Thyroid gland (tissue), 4 donors: ENCODE results near the gene TTF2. TPM values are rescaled to one million over a fixed set of nuclear protein-coding genes. Genes with fewer than 3 reads are reported as not detected.

Experiments
- DNase-seq, 2 donors: peaks; one replicate each; pipeline ENCODE4 v3.0.0-alpha.2; 2019
- H3K27ac ChIP-seq, 3 donors: fragments of 200-600 bp; sonication (generic); 1 replicate in 2 of 3; 2 replicates in 1 of 3; pipeline ENCODE4 v1.5.1; 2016 to 2019; ENCODE audit warnings: mild to moderate bottlenecking in 1 of 3, moderate library complexity in 1 of 3
- H3K27me3 ChIP-seq: fragments of 200-600 bp; sonication (generic); one replicate; pipeline ENCODE4 v1.5.1; 2019
- H3K36me3 ChIP-seq, 2 donors: fragments of 200-600 bp; sonication (generic); one replicate each; pipeline ENCODE4 v1.5.1; 2016 to 2019
- H3K4me1 ChIP-seq, 2 donors: fragments of 200-600 bp; sonication (generic); one replicate each; pipeline ENCODE4 v1.5.1; 2017 to 2019
- H3K4me3 ChIP-seq, 3 donors: fragments of 200-600 bp; sonication (generic); replicated peaks in 1 of 3; 1 replicate in 2 of 3; 2 replicates in 1 of 3; pipeline ENCODE4 v1.5.1; 2016; ENCODE audit warnings: mild to moderate bottlenecking in 1 of 3
- H3K9me3 ChIP-seq: fragments of 200-600 bp; sonication (generic); one replicate; pipeline ENCODE4 v1.5.1; 2017
- POLR2A ChIP-seq, 2 donors: fragments of 450-650 bp; IDR thresholded peaks; one replicate each; pipeline ENCODE4 v1.6.1; 2017; ENCODE audit warnings: antibody characterized with exemption in 2 of 2, mild to moderate bottlenecking in 2 of 2, moderate library complexity in 1 of 2
- WGBS, 2 donors: methylation state at CpG; one replicate each; pipeline ENCODE4 v1.1.5; 2017; 5-methylcytosine and 5-hydroxymethylcytosine counted together
- intact Hi-C: fragments of 100-400 bp; cut with DNase I; formaldehyde crosslinking; loops from one replicate; pipeline ENCODE4 v1.15.1; 2023
- total RNA-seq, 4 donors: library from RNA; depleted of rRNA; stranded (reverse); fragments of >200 nt; gene quantifications; one replicate each; pipeline ENCODE4 v1.2.3, GENCODE V29; 2016
- TF ChIP-seq, protein P1 (sequence below), 6 experiments: fragments of 200-600 bp in 3 of 6; fragments of 450-650 bp in 3 of 6; sonication (generic) in 3 of 6; IDR thresholded peaks; one replicate each; pipeline ENCODE4 v1.5.1; 2016 to 2019; ENCODE audit warnings: antibody characterized with exemption in 6 of 6, mild to moderate bottlenecking in 2 of 6, inconsistent platforms in 1 of 6, moderate library complexity in 1 of 6

TTF2 gene
- total RNA-seq, 4 donors from 2014 or later, result 6.0 to 32.3 (median 17.2) TPM

DNA sequence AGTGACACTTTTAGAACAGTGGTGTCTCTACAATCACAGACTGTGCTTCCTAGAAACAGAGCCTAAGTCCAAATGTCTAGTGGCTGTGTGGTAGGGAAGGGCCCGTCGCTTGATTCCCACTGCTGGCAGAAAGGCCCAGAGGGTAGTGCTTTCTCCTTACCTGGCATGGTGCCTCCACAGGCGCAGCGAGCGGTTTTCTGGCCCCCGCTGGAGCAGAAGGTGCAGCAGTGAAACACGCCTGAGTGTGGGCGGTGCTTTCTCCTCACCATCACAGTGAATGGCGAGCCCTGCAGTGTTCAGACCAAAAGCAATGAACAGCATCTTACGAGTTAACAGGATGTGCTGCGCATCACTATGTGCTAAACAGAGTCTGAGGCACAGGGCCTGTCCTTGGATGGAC lies 53.1 kb downstream of the TTF2 start:
- peaks cover 0 to 3% of the 10 kb centered on the region in 2 donors for H3K36me3 ChIP-seq
- H3K9me3 ChIP-seq, result no peaks in the 10 kb centered on the region
- no peak overlapping the region for H3K27ac ChIP-seq
- no peaks in the 10 kb centered on the region for H3K4me1 ChIP-seq
- no peak overlapping the region for H3K4me3 ChIP-seq
- intact Hi-C loops, result no loop called here
- no peak for DNase-seq
- H3K27me3 ChIP-seq, result no peaks in the 10 kb centered on the region
- WGBS, 2 donors, result 87 to 94% methylated on average over 10 to 11 of the region's 11 CpGs
- no peak for TF ChIP-seq POLR2A (IDR thresholded peaks at IDR 0.05)
- TF ChIP-seq, protein P1, sequence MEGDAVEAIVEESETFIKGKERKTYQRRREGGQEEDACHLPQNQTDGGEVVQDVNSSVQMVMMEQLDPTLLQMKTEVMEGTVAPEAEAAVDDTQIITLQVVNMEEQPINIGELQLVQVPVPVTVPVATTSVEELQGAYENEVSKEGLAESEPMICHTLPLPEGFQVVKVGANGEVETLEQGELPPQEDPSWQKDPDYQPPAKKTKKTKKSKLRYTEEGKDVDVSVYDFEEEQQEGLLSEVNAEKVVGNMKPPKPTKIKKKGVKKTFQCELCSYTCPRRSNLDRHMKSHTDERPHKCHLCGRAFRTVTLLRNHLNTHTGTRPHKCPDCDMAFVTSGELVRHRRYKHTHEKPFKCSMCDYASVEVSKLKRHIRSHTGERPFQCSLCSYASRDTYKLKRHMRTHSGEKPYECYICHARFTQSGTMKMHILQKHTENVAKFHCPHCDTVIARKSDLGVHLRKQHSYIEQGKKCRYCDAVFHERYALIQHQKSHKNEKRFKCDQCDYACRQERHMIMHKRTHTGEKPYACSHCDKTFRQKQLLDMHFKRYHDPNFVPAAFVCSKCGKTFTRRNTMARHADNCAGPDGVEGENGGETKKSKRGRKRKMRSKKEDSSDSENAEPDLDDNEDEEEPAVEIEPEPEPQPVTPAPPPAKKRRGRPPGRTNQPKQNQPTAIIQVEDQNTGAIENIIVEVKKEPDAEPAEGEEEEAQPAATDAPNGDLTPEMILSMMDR (IDR thresholded peaks at IDR 0.05), result no peak

DNA sequence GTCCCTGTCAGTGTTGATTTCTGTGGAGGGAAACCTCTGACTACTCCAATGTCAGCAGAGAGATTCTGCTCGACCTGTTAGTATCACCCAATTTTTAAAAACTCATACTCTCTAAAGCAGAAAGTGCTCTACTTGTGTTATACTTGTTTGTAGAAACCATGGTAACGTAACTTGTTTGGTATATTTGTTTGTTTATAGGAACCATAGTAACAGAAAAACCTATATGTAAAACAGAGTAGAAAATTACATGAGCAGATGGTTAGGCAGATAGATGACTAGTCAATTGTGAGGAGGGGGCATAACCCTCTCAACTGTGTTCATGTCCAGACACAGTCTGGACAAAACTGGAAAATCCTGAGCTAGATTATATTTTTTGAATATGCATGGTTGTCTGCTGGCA lies 54.8 kb downstream of the TTF2 start:
- no peak for DNase-seq
- WGBS, 2 donors, result 76 to 79% methylated on average over 2 of the region's 2 CpGs
- H3K4me1 ChIP-seq, result no peaks in the 10 kb centered on the region
- H3K27me3 ChIP-seq, result no peaks in the 10 kb centered on the region
- H3K4me3 ChIP-seq, result no peak overlapping the region
- intact Hi-C loops, result no loop called here
- TF ChIP-seq, protein P1 (IDR thresholded peaks at IDR 0.05), result no peak
- TF ChIP-seq POLR2A (IDR thresholded peaks at IDR 0.05), result no peak
- H3K9me3 ChIP-seq, result no peaks in the 10 kb centered on the region
- no peak overlapping the region for H3K27ac ChIP-seq
- peaks cover 0 to 3% of the 10 kb centered on the region in 2 donors for H3K36me3 ChIP-seq

DNA sequence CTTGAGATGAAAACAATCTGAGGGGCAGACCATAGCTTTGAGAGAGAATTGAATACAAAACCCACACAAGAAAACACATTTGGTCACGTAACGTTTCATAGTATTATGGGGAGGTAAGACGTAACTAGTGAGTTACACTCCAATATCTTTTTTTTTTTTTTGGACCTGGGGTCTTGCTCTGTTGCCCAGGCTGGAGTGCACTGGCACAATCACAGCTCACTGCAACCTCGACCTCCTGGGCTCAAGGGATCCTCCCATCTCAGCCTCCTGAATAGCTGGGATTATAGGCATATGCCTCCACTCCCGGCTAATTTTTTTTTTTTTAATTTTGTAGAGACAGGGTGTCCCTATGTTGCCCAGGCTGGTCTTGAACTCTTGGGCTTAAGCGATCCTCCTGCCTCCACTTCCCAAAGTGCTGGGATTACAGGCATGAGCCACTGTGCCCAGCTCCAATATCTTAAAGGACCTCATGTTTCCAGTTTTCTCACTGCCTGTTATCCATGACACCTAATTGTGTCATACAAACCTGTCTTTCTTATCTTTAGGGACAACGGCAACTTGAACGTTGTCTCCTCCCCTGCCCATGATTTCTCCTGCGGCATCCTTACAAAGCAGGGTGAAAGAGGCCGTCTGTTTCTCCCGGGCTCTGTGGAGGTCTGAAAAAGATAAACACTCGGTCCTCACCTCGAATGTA lies 56.1 kb downstream of the TTF2 start:
- H3K36me3 ChIP-seq, result peaks cover 0 to 3% of the 10 kb centered on the region in 2 donors
- DNase-seq, result no peak
- peaks cover 4 to 6% of the 10 kb centered on the region in 2 donors for H3K4me1 ChIP-seq
- TF ChIP-seq, protein P1 (IDR thresholded peaks at IDR 0.05), result no peak
- no peak for TF ChIP-seq POLR2A (IDR thresholded peaks at IDR 0.05)
- WGBS, 2 donors, result 93 to 96% methylated on average over 13 of the region's 13 CpGs
- no peak overlapping the region for H3K4me3 ChIP-seq
- intact Hi-C loops, result no loop called here
- H3K27ac ChIP-seq, result no peak overlapping the region
- H3K9me3 ChIP-seq, result no peaks in the 10 kb centered on the region
- H3K27me3 ChIP-seq, result no peaks in the 10 kb centered on the region

DNA sequence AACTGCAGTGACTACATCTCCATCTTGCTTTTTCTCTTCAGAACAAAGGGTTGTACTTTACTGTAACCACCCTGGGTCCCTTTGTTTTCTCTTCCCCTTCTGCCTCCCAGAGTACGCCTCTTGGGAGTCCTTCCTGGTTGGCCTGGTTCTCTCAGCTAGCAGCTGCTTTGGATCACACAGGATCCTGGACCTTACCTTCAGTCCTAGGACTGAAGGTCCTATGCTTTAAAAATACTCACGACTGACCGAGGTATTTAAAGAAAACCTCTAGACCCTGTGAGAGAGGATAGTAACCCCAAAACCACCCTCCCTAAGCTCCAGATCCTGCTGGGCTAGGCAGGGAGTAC lies 56.6 kb downstream of the TTF2 start:
- Histone ChIP-seq H3K4me3 (no peak overlapping the region), H3K27me3 (no peaks in the 10 kb centered on the region), H3K27ac (no peak overlapping the region), H3K4me1 (peaks cover 4 to 6% of the 10 kb centered on the region in 2 donors), H3K9me3 (no peaks in the 10 kb centered on the region), H3K36me3 (peaks cover 0 to 3% of the 10 kb centered on the region in 2 donors)
- no peak for DNase-seq
- WGBS, 2 donors, result 84 to 100% methylated on average over 3 of the region's 3 CpGs
- no peak for TF ChIP-seq POLR2A (IDR thresholded peaks at IDR 0.05)
- TF ChIP-seq, protein P1 (IDR thresholded peaks at IDR 0.05), result no peak
- intact Hi-C loops, result no loop called here

DNA sequence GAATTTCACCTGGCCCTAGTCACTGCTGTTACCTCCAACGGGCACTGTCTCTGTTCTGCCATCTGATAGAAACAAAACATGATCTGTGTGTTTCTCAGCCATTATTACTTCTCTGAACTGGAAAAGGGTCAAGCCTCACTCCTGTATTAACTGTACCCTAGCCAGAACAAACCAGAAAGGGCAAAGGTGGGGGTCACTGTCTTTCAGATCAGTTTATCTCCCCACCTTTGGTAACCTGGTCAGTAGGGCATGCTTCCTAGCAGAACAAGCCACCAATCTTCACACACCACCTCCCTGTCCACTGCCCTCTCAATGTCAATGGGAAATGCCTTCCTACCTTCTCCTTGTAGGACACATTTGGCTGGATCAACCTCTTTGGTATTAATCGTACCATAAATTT lies 57.6 kb downstream of the TTF2 start:
- WGBS, 2 donors, result 94 to 100% methylated on average over 2 of the region's 2 CpGs
- TF ChIP-seq, protein P1 (IDR thresholded peaks at IDR 0.05), result no peak
- no peak for TF ChIP-seq POLR2A (IDR thresholded peaks at IDR 0.05)
- no peaks in the 10 kb centered on the region for H3K27me3 ChIP-seq
- peaks cover 0 to 3% of the 10 kb centered on the region in 2 donors for H3K36me3 ChIP-seq
- no peaks in the 10 kb centered on the region for H3K9me3 ChIP-seq
- no peak overlapping the region for H3K4me3 ChIP-seq
- intact Hi-C loops, result no loop called here
- no peak overlapping the region for H3K27ac ChIP-seq
- peaks cover 9 to 11% of the 10 kb centered on the region in 2 donors for H3K4me1 ChIP-seq
- DNase-seq, result no peak
